NCI-H69 (cell line): Measurements from ENCODE around the gene ZNF592.

Source experiments
- DNase-seq: peaks from one replicate; lab custom pipeline; 2025; lab: John Stamatoyannopoulos, UW

The ZNF592 gene

DNA sequence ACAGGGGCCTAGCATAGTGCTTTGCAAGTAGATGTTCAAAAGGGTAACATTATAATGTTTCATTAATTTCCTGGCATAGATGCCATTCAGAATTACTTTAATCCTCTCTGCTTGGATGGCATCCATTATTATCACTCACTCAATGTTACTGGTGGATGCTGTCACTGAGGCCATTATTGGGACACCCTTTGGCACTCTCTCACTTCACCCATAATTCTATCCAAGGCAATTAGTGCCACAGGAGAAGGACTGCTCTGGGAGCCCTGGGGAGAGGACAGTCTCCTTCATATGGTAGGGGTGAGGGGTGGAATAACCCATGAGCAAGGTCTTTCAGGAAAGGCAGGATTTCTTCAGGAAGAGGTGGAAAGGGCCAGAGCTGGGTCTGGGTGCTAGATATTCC, 107.4 kb downstream of the ZNF592 start:
- no peak for DNase-seq
